Measurements from ENCODE around the gene LSM5. TPM values are rescaled to one million over a fixed set of nuclear protein-coding genes. Genes with fewer than 3 reads are reported as not detected.

LSM5 gene
- total RNA-seq (2022) (87.3 and 105 TPM in 2 replicates), Bru-seq, nascent RNA (percentile 84 among the genes with signal in this experiment), BruChase-seq, experiment 1, labeled RNA remaining after a 6-hour chase (percentile 92 among the genes with signal in this experiment), BruChase-seq, experiment 2, labeled RNA remaining after a 2-hour chase (percentile 85 among the genes with signal in this experiment)
- long read RNA-seq, transcript LSM5-208 (5 exons, 2,258 nt), result major isoform, 154 of 164 reads
- long read RNA-seq, partial matches to known transcripts, result 0 of 164 reads
- long read RNA-seq, other reads (novel, unspliced or antisense), result 6 of 164 reads

- no TSS peak for BruUV-seq (replicated peaks)
- peak; percentile 93 for DNase-seq (ENCODE audit: unreplicated experiment)
- ChIA-PET POLR2A (interaction anchor here (0.7 to 1.5 kb wide), 12 partner anchors 10 to 467 kb away, joined by 3 to 9 read pairs (median 4); partner anchors contain the start of gene FKBP9), CTCF (interaction anchor here (0.5 to 1.8 kb wide), 18 partner anchors 11 to 1892 kb away, joined by 3 to 12 read pairs (median 3); no protein-coding TSS in a partner anchor)
- intact Hi-C loops (cut with micrococcal nuclease), result loop anchor here (2.0 kb wide), 3 partner anchors 47 to 239 kb away; no protein-coding TSS in a partner anchor
- H3K27me3 Mint-ChIP-seq (ENCODE audit: insufficient read depth, unreplicated experiment), result no peaks in the 10 kb centered on the region
- H3K9me3 Mint-ChIP-seq (ENCODE audit: unreplicated experiment), result no peaks in the 10 kb centered on the region
- TF ChIP-seq, protein P1, sequence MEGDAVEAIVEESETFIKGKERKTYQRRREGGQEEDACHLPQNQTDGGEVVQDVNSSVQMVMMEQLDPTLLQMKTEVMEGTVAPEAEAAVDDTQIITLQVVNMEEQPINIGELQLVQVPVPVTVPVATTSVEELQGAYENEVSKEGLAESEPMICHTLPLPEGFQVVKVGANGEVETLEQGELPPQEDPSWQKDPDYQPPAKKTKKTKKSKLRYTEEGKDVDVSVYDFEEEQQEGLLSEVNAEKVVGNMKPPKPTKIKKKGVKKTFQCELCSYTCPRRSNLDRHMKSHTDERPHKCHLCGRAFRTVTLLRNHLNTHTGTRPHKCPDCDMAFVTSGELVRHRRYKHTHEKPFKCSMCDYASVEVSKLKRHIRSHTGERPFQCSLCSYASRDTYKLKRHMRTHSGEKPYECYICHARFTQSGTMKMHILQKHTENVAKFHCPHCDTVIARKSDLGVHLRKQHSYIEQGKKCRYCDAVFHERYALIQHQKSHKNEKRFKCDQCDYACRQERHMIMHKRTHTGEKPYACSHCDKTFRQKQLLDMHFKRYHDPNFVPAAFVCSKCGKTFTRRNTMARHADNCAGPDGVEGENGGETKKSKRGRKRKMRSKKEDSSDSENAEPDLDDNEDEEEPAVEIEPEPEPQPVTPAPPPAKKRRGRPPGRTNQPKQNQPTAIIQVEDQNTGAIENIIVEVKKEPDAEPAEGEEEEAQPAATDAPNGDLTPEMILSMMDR (IDR thresholded peaks at IDR 0.05; ENCODE audit: unreplicated experiment), result no peak
- peak within 1 kb of the TSS; percentile 90 for H3K4me3 Mint-ChIP-seq (ENCODE audit: unreplicated experiment)
- peaks cover 17% of the 10 kb centered on the region for H3K36me3 Mint-ChIP-seq (ENCODE audit: insufficient read depth, unreplicated experiment)
- no peaks in the 10 kb centered on the region for H3K4me1 Mint-ChIP-seq (ENCODE audit: insufficient read depth, unreplicated experiment)
- peak within 1 kb of the TSS; percentile 96 for H3K27ac Mint-ChIP-seq (ENCODE audit: low read depth, unreplicated experiment)
These were observed at the start of gene LSM5 for GRCh38 chr7:32490127-32490796. Gene LSM5, minus strand, starts transcription at chr7:32490380. Its CDS starts 15 bp downstream, at chr7:32490365.

DNA sequence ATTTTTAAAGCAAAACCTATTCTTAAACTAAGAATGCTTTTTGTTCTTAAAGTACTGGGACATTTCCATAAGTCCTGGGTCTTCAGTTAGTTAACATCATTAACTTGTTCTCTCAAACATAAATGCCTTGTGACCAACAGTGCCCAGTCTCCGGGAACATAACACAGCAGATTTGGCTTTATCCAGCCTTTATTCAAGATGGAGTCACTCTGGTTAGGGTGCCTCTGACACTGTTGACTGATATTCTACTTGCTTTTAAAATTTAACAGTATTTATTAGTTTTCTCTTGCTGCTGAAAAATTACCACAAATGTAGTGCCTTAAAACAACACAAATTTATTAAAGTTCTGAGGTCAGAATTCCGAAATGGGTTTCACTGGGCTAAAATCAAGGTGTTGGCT lies 49.2 kb upstream of the LSM5 start:
- Mint-ChIP-seq H3K36me3 (ENCODE audit: insufficient read depth, unreplicated experiment) (peaks cover 2% of the 10 kb centered on the region), H3K9me3 (ENCODE audit: unreplicated experiment) (no peaks in the 10 kb centered on the region), H3K4me1 (ENCODE audit: insufficient read depth, unreplicated experiment) (peaks cover 14% of the 10 kb centered on the region), H3K27me3 (ENCODE audit: insufficient read depth, unreplicated experiment) (no peaks in the 10 kb centered on the region), H3K4me3 (ENCODE audit: unreplicated experiment) (no peak overlapping the region), H3K27ac (ENCODE audit: low read depth, unreplicated experiment) (no peak overlapping the region)
- ChIA-PET POLR2A (no interaction called here), CTCF (no interaction called here)
- TF ChIP-seq, protein P1 (IDR thresholded peaks at IDR 0.05; ENCODE audit: unreplicated experiment), result no peak
- DNase-seq (ENCODE audit: unreplicated experiment), result no peak
- no TSS peak for BruUV-seq (replicated peaks)
- intact Hi-C loops (cut with micrococcal nuclease), result no loop called here

GRCh38 chr7:32537760-32538159 lies 47.6 kb upstream of the LSM5 start:
- Mint-ChIP-seq H3K27ac (ENCODE audit: low read depth, unreplicated experiment) (no peak overlapping the region), H3K4me1 (ENCODE audit: insufficient read depth, unreplicated experiment) (peaks cover 14% of the 10 kb centered on the region), H3K4me3 (ENCODE audit: unreplicated experiment) (no peak overlapping the region), H3K36me3 (ENCODE audit: insufficient read depth, unreplicated experiment) (peaks cover 5% of the 10 kb centered on the region), H3K9me3 (ENCODE audit: unreplicated experiment) (no peaks in the 10 kb centered on the region), H3K27me3 (ENCODE audit: insufficient read depth, unreplicated experiment) (no peaks in the 10 kb centered on the region)
- TF ChIP-seq, protein P1 (IDR thresholded peaks at IDR 0.05; ENCODE audit: unreplicated experiment), result no peak
- no peak for DNase-seq (ENCODE audit: unreplicated experiment)
- BruUV-seq (replicated peaks), result no TSS peak
- ChIA-PET CTCF (interaction anchor here (0.5 kb wide), 1 partner anchor 353 kb away, joined by 3 read pairs; no protein-coding TSS in a partner anchor), POLR2A (no interaction called here)
- intact Hi-C loops (cut with micrococcal nuclease), result loop anchor here (2.0 kb wide), 1 partner anchor 47 kb away; the partner anchor contains the start of gene LSM5

DNA sequence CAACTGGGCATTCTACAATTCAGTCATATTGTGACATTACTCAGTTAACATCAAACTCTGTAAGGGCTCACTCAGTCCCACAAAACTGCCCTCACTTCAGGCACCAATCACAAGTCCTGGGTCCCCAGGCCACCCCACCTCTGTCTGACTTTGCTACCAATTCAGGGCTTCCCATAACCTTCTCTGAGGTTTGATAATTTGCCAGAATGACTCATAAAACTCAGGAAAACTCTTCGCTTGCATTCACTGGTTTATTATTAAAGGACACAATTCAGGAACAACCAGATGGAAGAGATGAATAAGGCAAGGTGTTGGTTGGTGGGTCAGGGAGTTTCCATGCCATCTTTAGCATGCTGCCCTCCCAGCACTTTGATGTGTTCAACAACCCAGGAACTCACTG lies 46.4 kb upstream of the LSM5 start:
- no peak overlapping the region for H3K27ac Mint-ChIP-seq (ENCODE audit: low read depth, unreplicated experiment)
- peaks cover 14% of the 10 kb centered on the region for H3K4me1 Mint-ChIP-seq (ENCODE audit: insufficient read depth, unreplicated experiment)
- H3K9me3 Mint-ChIP-seq (ENCODE audit: unreplicated experiment), result no peaks in the 10 kb centered on the region
- DNase-seq (ENCODE audit: unreplicated experiment), result peak; percentile 77
- intact Hi-C loops (cut with micrococcal nuclease), result loop anchor here (2.0 kb wide), 1 partner anchor 46 kb away; the partner anchor contains the start of gene LSM5
- TF ChIP-seq, protein P1 (IDR thresholded peaks at IDR 0.05; ENCODE audit: unreplicated experiment), result no peak
- ChIA-PET POLR2A (interaction anchor here (2.7 kb wide), 1 partner anchor 41 kb away, joined by 10 read pairs; the partner anchor contains the start of gene AVL9), CTCF (interaction anchor here (1.0 kb wide), 1 partner anchor 17 kb away, joined by 3 read pairs; no protein-coding TSS in a partner anchor)
- no peak overlapping the region for H3K4me3 Mint-ChIP-seq (ENCODE audit: unreplicated experiment)
- peaks cover 15% of the 10 kb centered on the region for H3K36me3 Mint-ChIP-seq (ENCODE audit: insufficient read depth, unreplicated experiment)
- no peaks in the 10 kb centered on the region for H3K27me3 Mint-ChIP-seq (ENCODE audit: insufficient read depth, unreplicated experiment)
- no TSS peak for BruUV-seq (replicated peaks)
